ENCODE results near the gene LRRC74A.

- TF ChIP-seq BACH2 (CRISPR knock-in tag; IDR thresholded peaks at IDR 0.05; ENCODE audit: borderline replicate concordance), result no peak
- TF ChIP-seq, protein P1, sequence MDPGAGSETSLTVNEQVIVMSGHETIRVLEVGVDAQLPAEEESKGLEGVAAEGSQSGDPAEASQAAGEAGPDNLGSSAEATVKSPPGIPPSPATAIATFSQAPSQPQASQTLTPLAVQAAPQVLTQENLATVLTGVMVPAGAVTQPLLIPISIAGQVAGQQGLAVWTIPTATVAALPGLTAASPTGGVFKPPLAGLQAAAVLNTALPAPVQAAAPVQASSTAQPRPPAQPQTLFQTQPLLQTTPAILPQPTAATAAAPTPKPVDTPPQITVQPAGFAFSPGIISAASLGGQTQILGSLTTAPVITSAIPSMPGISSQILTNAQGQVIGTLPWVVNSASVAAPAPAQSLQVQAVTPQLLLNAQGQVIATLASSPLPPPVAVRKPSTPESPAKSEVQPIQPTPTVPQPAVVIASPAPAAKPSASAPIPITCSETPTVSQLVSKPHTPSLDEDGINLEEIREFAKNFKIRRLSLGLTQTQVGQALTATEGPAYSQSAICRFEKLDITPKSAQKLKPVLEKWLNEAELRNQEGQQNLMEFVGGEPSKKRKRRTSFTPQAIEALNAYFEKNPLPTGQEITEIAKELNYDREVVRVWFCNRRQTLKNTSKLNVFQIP (CRISPR knock-in tag; IDR thresholded peaks at IDR 0.05; ENCODE audit: borderline replicate concordance, low read depth), result no peak
- no peak for TF ChIP-seq CREB5 (CRISPR knock-in tag; IDR thresholded peaks at IDR 0.05; ENCODE audit: low read depth)
- no peak for TF ChIP-seq TOX (CRISPR knock-in tag; IDR thresholded peaks at IDR 0.05; ENCODE audit: borderline replicate concordance)
- no peak for TF ChIP-seq CSDC2 (CRISPR knock-in tag; IDR thresholded peaks at IDR 0.05)
- no peak for TF ChIP-seq TCF4 (CRISPR knock-in tag; IDR thresholded peaks at IDR 0.05; ENCODE audit: borderline replicate concordance)
- no peak for TF ChIP-seq ZFP30 (CRISPR knock-in tag; IDR thresholded peaks at IDR 0.05)
- TF ChIP-seq, protein P2, sequence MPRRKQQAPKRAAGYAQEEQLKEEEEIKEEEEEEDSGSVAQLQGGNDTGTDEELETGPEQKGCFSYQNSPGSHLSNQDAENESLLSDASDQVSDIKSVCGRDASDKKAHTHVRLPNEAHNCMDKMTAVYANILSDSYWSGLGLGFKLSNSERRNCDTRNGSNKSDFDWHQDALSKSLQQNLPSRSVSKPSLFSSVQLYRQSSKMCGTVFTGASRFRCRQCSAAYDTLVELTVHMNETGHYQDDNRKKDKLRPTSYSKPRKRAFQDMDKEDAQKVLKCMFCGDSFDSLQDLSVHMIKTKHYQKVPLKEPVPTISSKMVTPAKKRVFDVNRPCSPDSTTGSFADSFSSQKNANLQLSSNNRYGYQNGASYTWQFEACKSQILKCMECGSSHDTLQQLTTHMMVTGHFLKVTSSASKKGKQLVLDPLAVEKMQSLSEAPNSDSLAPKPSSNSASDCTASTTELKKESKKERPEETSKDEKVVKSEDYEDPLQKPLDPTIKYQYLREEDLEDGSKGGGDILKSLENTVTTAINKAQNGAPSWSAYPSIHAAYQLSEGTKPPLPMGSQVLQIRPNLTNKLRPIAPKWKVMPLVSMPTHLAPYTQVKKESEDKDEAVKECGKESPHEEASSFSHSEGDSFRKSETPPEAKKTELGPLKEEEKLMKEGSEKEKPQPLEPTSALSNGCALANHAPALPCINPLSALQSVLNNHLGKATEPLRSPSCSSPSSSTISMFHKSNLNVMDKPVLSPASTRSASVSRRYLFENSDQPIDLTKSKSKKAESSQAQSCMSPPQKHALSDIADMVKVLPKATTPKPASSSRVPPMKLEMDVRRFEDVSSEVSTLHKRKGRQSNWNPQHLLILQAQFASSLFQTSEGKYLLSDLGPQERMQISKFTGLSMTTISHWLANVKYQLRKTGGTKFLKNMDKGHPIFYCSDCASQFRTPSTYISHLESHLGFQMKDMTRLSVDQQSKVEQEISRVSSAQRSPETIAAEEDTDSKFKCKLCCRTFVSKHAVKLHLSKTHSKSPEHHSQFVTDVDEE (CRISPR knock-in tag; IDR thresholded peaks at IDR 0.05), result no peak
These were observed 35.5 kb downstream of the LRRC74A start for GRCh38 chr14:76861574-76862255.

All from SK-N-SH treated with all-trans-retinoic acid at 6 μM for 48 hours (cell line).